Activated CD4-positive, CD25-positive, alpha-beta regulatory T cell treated with anti-CD3 and anti-CD28 coated beads, Interleukin-2, amount 50 U/mL, for 72 hours (primary cell): ENCODE data around the gene RPL28.
A peak's percentile ranks its signal among the peaks of the same experiment; 100 is the strongest.

ENCODE experiments used
- DNase-seq: peaks from one replicate; pipeline ENCODE4 v3.0.0; 2021

Gene RPL28

DNA sequence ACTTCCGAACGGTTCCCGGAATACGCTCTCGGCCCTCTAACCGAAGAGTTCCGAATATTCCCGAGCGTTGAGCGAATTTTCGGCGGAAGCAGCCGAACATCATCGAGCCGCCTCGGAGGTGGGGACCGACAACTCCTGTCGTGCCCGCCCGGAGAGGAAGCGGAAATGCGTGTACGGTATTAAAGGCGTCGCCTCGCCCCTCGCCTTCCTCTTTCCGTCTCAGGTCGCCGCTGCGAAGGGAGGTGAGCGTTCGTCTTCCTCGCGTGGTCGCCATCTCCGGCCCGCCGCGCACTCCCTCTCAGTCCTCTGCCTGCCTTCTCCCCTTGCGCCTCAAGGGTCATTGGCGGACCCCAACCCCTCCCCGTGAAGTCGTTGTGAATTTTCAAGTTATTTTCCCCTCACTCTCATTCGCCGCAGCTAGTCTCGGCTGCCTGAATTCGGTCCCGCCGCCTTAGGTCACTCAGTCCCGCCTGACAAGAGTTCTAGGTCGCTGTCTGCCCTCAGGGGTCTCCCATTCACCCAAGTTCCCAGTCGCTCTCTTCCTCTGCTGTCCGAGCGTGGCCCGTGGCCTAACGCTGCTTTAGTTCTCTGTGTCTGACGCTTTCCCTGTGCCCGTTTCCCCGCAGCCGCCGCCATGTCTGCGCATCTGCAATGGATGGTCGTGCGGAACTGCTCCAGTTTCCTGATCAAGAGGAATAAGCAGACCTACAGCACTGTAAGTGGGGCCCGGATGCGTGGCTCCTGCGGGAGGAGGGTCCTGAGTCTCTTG is at the start of gene RPL28:
Gene RPL28 (plus strand): TSS at position 209 of the 769 bp plus-strand sequence. CDS start 426 bp downstream, at position 635.
- DNase-seq = peak; percentile 98

DNA sequence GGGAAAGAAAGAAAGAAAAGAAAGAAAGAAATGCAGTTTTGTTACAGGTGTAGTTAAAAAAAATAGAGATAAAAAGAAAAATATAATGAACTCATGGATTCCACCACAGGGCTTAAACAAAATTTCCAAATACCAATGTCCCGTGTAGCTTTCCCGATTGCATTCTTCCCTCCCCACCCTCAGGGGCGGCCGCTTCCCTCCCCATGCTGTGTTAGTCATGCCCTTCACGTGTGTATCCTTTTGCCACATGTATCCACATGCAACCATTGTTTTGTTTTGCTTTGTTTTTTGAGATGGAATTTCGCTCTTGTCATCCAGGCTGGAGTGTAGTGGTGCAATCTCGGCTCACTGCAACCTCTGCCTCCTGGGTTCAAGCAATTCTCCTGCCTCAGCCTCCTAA is 49.6 kb upstream of the RPL28 start:
- DNase-seq = no peak

- DNase-seq = peak; percentile 100
These were observed 46.4 kb upstream of the RPL28 start, which contains the start of gene KMT5C for GRCh38 chr19:55339105-55339888. TSS of gene KMT5C (plus strand) at chr19:55339876. CDS start at chr19:55341937, 2,061 bp downstream.

DNA sequence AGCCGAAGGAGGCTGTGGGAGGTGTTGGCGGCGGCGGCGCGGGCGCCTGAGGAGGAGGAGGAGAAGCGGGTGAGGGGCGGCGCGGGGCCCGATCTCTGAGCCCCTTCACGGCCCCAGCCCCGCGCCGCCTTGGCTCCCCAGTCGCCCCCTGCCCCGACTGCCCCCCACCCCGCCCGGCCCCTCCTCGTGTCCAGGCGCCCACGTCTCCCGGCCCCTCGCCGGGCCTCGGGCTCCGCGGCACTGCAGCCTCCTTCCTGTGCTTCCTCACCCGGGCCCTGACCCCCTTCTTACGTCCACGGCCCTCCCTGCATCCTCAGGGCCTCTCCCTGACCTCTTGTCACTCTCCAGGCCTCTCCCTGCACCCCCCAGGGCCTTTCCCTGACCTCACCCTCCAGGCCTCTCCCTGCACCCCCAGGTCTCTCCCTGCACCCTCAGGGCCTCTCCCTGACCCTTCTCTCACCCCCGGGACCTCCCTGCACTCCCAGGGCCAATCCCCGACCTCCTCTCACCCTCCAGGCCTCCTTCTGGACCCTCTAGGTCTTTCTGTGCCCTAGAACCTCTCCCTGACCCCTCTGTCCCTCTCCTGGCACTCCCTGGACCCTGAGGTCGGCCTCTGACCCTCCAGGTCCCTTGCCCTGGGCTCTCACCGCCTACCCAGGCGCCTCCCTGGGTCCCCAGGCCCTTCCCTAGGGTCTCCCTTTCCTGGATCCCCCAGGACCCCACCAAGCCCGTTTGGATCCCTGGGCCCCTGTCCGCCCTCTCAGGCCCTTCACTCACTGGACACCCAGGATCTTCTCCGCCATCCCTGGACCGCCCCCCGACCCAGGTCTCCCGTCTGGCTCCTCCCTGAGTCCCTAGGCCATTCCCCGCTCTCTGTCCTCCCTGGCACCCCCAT is 45.6 kb upstream of the RPL28 start:
- no peak for DNase-seq

DNA sequence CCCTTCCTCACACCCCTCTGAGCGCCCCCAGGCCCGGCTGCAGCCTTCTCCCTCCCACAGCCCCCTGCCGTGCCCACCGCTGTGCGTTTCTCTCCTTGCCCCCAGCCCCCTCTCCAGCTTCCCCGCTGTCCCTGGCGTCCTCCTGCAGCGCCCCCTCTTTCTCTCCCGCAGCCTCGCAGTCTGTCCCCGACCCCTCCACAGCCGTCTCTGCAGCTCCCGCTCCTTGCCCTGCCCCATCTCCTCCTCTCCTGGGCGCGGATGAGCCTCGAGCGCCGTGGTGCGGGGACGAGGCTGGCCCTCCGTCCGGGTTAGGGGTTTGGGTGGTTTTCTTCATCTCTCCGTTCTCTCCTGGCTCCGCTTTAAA is 45.0 kb upstream of the RPL28 start:
- DNase-seq = no peak

- no peak for DNase-seq
These were observed 44.6 kb upstream of the RPL28 start for GRCh38 chr19:55341171-55341588.

DNA sequence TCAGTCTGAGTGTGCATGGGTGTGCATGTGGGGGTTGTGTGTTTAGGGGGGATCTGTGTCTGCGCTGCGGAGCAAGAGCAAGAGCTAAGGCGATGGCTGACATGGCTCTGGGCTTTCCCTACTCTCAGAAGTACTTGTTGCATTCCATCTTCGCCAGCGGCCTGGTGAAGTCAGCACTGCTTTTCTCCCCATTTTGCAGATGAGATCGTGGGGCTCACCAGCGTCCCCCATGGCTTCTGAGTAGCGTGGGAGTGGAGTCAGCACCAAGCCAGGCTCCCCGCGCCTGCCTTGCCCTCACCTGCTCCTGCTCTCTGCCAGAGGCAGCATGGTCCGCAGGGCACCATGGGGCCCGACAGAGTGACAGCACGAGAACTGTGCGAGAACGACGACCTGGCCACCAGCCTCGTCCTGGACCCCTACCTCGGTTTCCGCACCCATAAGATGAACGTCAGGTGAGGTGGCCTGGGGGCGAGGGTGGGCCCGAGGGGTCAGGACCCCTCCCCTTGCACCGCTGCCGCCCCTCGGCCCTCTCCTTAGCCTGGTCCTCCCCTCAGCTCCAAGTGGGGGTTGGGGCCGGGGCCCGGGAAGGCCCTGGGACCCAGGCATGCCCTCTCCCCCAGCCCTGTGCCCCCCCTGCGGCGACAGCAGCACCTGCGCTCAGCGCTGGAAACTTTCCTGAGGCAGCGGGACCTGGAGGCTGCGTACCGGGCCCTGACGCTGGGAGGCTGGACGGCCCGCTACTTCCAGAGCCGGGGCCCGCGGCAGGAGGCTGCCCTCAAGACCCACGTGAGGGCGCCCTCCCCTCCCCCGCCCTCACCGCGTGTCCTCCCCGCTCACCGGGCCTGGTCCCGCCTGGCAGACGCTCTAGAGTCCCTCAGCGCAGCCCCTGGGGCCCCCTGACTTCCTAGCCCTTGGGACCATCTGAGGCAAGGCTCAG is 43.9 kb upstream of the RPL28 start:
- DNase-seq = no peak

GRCh38 chr19:55344444-55344843 is 41.3 kb upstream of the RPL28 start:
- no peak for DNase-seq

- no peak for DNase-seq
These were observed 40.5 kb upstream of the RPL28 start for GRCh38 chr19:55345101-55345817.

DNA sequence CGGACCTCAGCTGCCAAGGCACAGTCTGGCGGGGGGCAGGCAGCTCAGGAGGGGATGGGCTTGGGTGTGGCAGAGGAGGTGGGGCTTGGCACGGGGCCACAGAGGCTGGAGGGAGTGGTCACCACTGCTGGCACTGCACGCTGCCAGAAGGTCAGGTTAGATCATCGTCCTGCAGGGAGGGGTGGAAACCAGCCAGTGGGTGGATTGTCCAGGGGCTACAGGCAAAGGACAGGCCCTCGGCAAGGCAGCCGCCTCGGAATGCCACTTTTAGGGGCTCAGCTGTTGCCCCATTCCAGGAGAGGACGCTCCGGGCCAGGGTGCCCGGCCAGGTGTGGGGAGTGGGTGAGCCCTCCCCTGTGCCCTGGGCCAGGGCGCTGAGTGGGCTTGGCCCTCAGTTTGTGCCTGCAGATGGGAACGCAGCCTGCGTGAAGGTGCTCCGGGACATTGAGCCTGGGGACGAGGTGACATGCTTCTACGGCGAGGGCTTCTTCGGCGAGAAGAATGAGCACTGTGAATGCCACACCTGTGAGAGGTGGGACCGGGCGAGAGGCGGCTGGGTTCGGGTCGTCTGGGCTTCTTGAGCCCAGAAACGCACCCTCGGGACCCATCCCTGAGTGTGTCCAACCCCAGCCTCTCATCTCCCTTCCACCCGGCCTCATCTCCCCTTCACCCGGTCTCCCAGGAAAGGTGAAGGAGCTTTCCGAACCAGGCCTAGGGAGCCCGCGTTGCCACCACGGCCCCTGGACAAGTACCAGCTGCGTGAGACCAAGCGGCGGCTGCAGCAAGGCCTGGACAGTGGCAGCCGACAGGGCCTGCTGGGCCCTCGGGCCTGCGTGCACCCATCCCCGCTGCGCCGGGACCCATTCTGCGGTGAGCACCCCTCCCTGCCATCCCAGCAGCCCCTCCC is 39.7 kb upstream of the RPL28 start:
- no peak for DNase-seq

DNA sequence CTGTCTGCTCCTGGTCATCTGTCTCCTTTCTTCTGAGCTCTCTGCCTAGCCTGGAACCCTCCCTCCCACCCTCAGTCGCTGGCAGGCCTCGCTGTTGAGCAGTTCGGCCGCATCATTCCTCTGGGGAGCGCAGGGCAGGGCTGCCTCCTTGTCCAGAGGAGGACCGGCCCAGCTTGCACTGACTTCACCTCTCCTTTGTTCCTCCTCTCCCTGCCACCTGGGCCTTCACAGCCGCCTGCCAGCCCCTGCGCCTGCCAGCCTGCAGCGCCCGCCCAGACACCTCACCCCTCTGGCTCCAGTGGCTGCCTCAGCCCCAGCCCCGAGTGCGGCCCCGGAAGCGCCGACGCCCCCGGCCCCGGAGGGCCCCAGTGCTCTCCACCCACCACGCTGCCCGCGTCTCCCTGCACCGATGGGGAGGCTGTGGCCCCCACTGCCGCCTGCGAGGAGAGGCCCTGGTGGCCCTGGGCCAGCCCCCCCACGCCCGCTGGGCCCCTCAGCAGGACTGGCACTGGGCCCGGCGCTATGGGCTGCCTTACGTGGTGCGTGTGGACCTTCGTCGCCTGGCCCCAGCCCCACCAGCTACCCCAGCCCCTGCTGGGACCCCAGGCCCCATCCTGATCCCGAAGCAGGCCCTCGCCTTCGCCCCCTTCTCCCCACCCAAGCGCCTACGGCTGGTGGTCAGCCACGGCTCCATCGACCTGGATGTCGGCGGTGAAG is 38.8 kb upstream of the RPL28 start:
- no peak for DNase-seq

- DNase-seq = no peak
These were observed 38.2 kb upstream of the RPL28 start for GRCh38 chr19:55347442-55348009.

GRCh38 chr19:55348317-55349034 is 37.3 kb upstream of the RPL28 start:
- no peak for DNase-seq

- DNase-seq = no peak
These were observed 35.0 kb upstream of the RPL28 start for GRCh38 chr19:55350620-55351315.

- DNase-seq = no peak
These were observed 33.7 kb upstream of the RPL28 start for GRCh38 chr19:55352040-55352439.

DNA sequence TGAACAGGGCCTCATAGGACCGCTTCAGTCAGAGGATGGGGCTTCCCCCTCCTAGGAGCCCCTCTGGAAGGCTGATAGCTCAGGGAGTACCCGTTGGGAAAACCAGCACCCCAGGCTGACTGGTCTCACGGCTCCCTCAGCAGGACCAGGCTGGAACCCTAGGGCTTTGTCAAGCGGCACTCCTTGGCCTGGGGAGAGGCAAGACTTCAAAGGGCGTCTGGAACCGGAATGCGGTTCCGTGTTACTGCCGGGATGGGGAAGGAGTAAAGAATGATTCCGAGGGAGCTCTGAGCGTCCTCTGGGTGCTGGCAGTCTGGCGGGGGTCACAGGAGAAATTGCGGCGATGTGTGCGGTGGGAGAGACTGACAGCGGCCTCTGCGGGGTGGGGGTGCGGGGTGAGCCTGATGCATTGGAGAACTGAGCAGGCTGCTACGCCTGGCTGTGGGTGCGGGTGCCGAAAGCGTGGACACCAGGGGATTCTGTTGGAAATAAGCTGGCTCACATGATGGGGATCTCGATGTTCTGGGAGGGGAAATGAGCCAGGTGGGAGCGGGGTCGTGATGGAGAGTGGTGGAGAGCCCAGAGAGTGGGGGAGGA is 33.1 kb upstream of the RPL28 start:
- no peak for DNase-seq

DNA sequence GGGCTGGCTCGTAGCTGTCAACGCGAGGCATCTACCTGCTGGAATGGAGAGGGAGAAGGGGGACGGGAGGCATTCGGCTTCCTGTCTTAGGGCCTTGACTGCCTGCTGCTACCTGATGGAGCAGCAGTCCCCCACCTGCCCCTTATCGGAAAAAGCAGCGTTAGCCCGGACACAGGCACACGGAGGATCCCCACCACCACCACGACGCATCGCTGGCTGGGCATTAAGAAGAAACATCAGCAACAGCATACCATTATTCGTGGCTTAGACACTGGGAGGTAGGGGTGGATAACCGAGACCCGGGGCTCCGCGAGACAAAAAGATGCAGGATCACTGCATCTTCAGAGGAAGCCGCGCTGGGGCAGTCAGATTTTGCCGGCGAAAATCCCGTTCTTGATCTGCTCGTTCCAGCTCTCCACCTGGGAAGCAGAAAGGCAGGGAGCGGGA is 32.4 kb upstream of the RPL28 start:
- no peak for DNase-seq
